GM12878 (cell line): Measurements from ENCODE around the gene NOL4L. TPM values are rescaled to one million over a fixed set of nuclear protein-coding genes. Genes with fewer than 3 reads are reported as not detected.

Source experiments
- BCLAF1 ChIP-seq: fragments of 450-650 bp; IDR thresholded peaks from 2 replicates; pipeline ENCODE4 v1.6.1; 2017; ENCODE audit warnings: antibody characterized with exemption, mild to moderate bottlenecking, moderate library complexity
- CTCF ChIP-seq, 3 experiments: IDR thresholded peaks in 2 of 3; conservative IDR thresholded peaks in 1 of 3; 2 replicates each; pipeline ENCODE4 v1.5.1; 2011; ENCODE audit warnings: low read depth in 3 of 3, low read length in 3 of 3, mild to moderate bottlenecking in 3 of 3, control low read depth in 2 of 3, moderate library complexity in 2 of 3, inconsistent platforms in 1 of 3, mixed read lengths in 1 of 3; ENCODE audit not compliant: control insufficient read depth in 2 of 3, insufficient read depth in 1 of 3; ENCODE audit errors: extremely low read depth in 1 of 3
- HDAC6 ChIP-seq: fragments of 200-600 bp; sonication (generic); IDR thresholded peaks from one replicate; pipeline ENCODE4 v1.8.0; 2017; ENCODE audit warnings: antibody characterized with exemption; ENCODE audit not compliant: unreplicated experiment
- JUNB ChIP-seq: IDR thresholded peaks from 2 replicates; pipeline ENCODE4 v1.6.1; 2016; ENCODE audit warnings: antibody characterized with exemption, mild to moderate bottlenecking
- SKIL ChIP-seq: fragments of 450-650 bp; IDR thresholded peaks from 2 replicates; pipeline ENCODE4 v1.6.1; 2017; ENCODE audit warnings: mild to moderate bottlenecking, low read depth, inconsistent platforms; ENCODE audit not compliant: poor library complexity, severe bottlenecking
- ZBTB40 ChIP-seq: fragments of 450-650 bp; IDR thresholded peaks from 2 replicates; pipeline ENCODE4 v1.6.1; 2016; ENCODE audit warnings: mild to moderate bottlenecking, moderate library complexity, borderline replicate concordance
- ZNF207 ChIP-seq: fragments of 450-650 bp; IDR thresholded peaks from 2 replicates; pipeline ENCODE4 v1.6.1; 2014; ENCODE audit warnings: antibody characterized with exemption, mild to moderate bottlenecking, borderline replicate concordance
- ZNF217 ChIP-seq: fragments of 450-650 bp; IDR thresholded peaks from 2 replicates; pipeline ENCODE4 v1.6.1; 2017; ENCODE audit warnings: antibody characterized with exemption, mild to moderate bottlenecking
- polyA plus RNA-seq, 11 experiments: library from polyadenylated mRNA; depleted of rRNA in 4 of 11; unstranded in 6 of 11; stranded (reverse) in 5 of 11; fragments of >200 nt; fragmentation: Nextera tagmentation in 4 of 11; fragmentation: Illumina TruSeq in 1 of 11; extraction: Ambion mirVana in 4 of 11; extraction: Trizol in 1 of 11; gene quantifications; 1 replicate in 1 of 11; 2 replicates in 10 of 11; pipeline versions ENCODE4 v1.2.1 to v1.2.3, GENCODE V29; 2011 to 2016; ENCODE audit warnings: inconsistent platforms in 2 of 11, missing spikeins in 2 of 11, low read depth in 1 of 11
- total RNA-seq, 4 experiments: library from RNA; depleted of rRNA in 3 of 4; stranded (reverse); fragments of >200 nt in 3 of 4; fragmentation: Illumina TruSeq in 1 of 4; extraction: Trizol in 1 of 4; gene quantifications; 2 replicates each; pipeline versions ENCODE4 v1.2.1 to v1.2.3, GENCODE V29; 2013 to 2021

The NOL4L gene
- total and polyA plus RNA-seq, 10 of the 15 experiments (the other 5 are each of a cell fraction or from before 2014, with no cell fraction given) = 2.3 to 24.0 (median 8.0) TPM

GRCh38 chr20:32624687-32625345 lies 39.7 kb upstream of the NOL4L start (continued):
- TF ChIP-seq ZBTB40 (no peak), SKIL (no peak), JUNB (no peak), BCLAF1 (no peak), HDAC6 (no peak), ZNF217 (no peak), CTCF (IDR thresholded peaks at IDR 0.05 in 2 of 3, conservative IDR thresholded peaks at IDR 0.05 in 1 of 3; ENCODE audit: control insufficient read depth in 2 of 3, extremely low read depth in 1 of 3, insufficient read depth in 1 of 3, low read depth in 3 of 3, low read length in 3 of 3) (no peak), ZNF207 (no peak)
